HEK293 (cell line): ENCODE measurements around the gene FOXRED2.

Source experiments
- CTCF ChIP-seq: fragments of 450-650 bp; formaldehyde crosslinking; IDR thresholded peaks from 2 replicates; pipeline ENCODE4 v1.5.1; 2016; ENCODE audit warnings: missing biosample characterization, missing genetic modification characterization
- KLF16 ChIP-seq: fragments of 450-650 bp; formaldehyde crosslinking; IDR thresholded peaks from 2 replicates; pipeline ENCODE4 v1.5.1; 2017; ENCODE audit warnings: missing biosample characterization, missing genetic modification characterization
- YY1 ChIP-seq: fragments of 450-650 bp; formaldehyde crosslinking; IDR thresholded peaks from 2 replicates; pipeline ENCODE4 v1.5.1; 2018; ENCODE audit warnings: missing biosample characterization, missing genetic modification characterization
- ZBTB21 ChIP-seq: fragments of 450-650 bp; formaldehyde crosslinking; IDR thresholded peaks from 2 replicates; pipeline ENCODE4 v1.5.1; 2017; ENCODE audit warnings: missing biosample characterization, missing genetic modification characterization
- ZBTB7A ChIP-seq: fragments of 450-650 bp; formaldehyde crosslinking; IDR thresholded peaks from 2 replicates; pipeline ENCODE4 v1.5.1; 2016; ENCODE audit warnings: low read depth, missing biosample characterization, missing genetic modification characterization
- ZFP69B ChIP-seq: fragments of 450-650 bp; formaldehyde crosslinking; IDR thresholded peaks from 2 replicates; pipeline ENCODE4 v1.5.1; 2016; ENCODE audit warnings: missing biosample characterization, missing genetic modification characterization
- ZIC2 ChIP-seq: fragments of 450-650 bp; formaldehyde crosslinking; IDR thresholded peaks from 2 replicates; pipeline ENCODE4 v1.5.1; 2016; ENCODE audit warnings: missing biosample characterization, missing genetic modification characterization
- ZNF114 ChIP-seq: fragments of 450-650 bp; formaldehyde crosslinking; IDR thresholded peaks from 2 replicates; pipeline ENCODE4 v1.5.0; 2017; ENCODE audit warnings: missing biosample characterization, missing genetic modification characterization
- ZNF169 ChIP-seq: fragments of 450-650 bp; formaldehyde crosslinking; IDR thresholded peaks from 2 replicates; pipeline ENCODE4 v1.5.1; 2016; ENCODE audit warnings: missing biosample characterization, missing genetic modification characterization
- ZNF214 ChIP-seq: fragments of 450-650 bp; formaldehyde crosslinking; IDR thresholded peaks from 2 replicates; pipeline ENCODE4 v1.5.1; 2017; ENCODE audit warnings: missing biosample characterization, mild to moderate bottlenecking, missing genetic modification characterization, borderline replicate concordance
- ZNF223 ChIP-seq: fragments of 450-650 bp; formaldehyde crosslinking; IDR thresholded peaks from 2 replicates; pipeline ENCODE4 v1.5.1; 2016; ENCODE audit warnings: missing biosample characterization, missing genetic modification characterization
- ZNF23 ChIP-seq: fragments of 450-650 bp; formaldehyde crosslinking; IDR thresholded peaks from 2 replicates; pipeline ENCODE4 v1.5.1; 2016; ENCODE audit warnings: missing biosample characterization, missing genetic modification characterization, borderline replicate concordance
- ZNF549 ChIP-seq: fragments of 450-650 bp; IDR thresholded peaks from 2 replicates; pipeline ENCODE4 v1.5.1; 2018; ENCODE audit warnings: missing biosample characterization, missing genetic modification characterization, mild to moderate bottlenecking, inconsistent platforms, moderate library complexity

- TF ChIP-seq ZBTB7A (tag by site-specific recombination) (no peak), ZNF114 (no peak), CTCF (tag by site-specific recombination) (peak; percentile 79), ZNF223 (no peak), ZNF214 (tag by site-specific recombination) (no peak), YY1 (tag by site-specific recombination) (no peak), ZNF549 (tag by site-specific recombination) (no peak), ZNF23 (tag by site-specific recombination) (no peak), ZFP69B (tag by site-specific recombination) (no peak), KLF16 (tag by site-specific recombination) (no peak), ZBTB21 (tag by site-specific recombination) (no peak), ZIC2 (no peak), ZNF169 (tag by site-specific recombination) (no peak)
Measured at GRCh38 chr22:36486619-36487384, 20.0 kb downstream of the FOXRED2 start.
